HFF-Myc (cell line): ENCODE measurements around the gene COL1A2.

Experiments used
- DNase-seq: peaks from one replicate; pipeline ENCODE4 v3.0.0-alpha.2; 2011; ENCODE audit warnings: low read depth; ENCODE audit errors: extremely low read depth
- H3K4me3 ChIP-seq: replicated peaks from 2 replicates; pipeline ENCODE4 v1.5.1; 2011; ENCODE audit warnings: low read depth, mild to moderate bottlenecking, control low read depth, low read length
- CTCF ChIP-seq: IDR thresholded peaks from 2 replicates; pipeline ENCODE4 v1.5.1; 2012; ENCODE audit warnings: mild to moderate bottlenecking, low read depth, low read length, control low read depth; ENCODE audit errors: missing control alignments

Gene COL1A2

DNA sequence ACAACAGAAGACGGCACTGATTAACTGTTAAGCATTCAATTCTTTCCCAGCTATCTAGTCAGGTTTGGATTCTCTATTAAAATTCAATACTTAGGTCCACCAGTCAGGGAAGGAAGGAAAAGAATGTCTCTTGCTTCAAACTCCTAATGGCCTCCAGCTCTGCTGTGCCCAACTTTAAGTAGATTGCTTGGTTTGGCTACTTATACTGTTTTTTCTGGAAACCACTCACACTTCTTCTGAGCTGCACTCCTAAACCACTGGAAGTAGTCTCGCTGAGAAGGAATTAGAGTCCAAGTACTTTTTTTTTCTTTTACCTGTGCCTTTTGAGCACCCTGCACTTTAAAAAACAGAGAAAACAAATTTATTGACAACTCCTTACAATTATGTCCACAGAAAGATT is 26.7 kb upstream of the COL1A2 start:
- DNase-seq = no peak

DNA sequence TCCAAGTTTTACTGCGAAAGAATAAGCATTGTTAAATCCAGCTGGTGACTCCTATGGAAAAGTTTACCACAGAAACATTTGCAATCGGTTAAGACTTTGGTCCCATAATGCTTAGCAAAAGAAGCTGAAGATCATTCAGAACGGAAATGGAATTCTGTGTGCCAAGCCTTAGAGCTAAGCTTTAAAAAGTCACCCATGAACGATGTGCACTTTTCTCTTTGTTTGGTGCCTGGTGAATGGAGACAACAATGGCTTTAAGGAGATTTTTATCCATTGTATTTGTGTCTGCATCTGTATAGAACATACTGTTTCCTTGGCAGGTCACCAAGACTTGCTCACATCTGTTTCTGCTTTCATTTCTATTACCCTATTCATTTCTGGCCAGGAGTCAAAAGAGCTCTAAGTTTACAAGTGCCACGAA is 26.3 kb upstream of the COL1A2 start:
- TF ChIP-seq CTCF = no peak
- DNase-seq = peak; percentile 96
- no peak overlapping the region; the same call in 1 of the 2 replicates for H3K4me3 ChIP-seq

More for the DNA sequence above, 26.7 kb upstream of the COL1A2 start:
- no peak for TF ChIP-seq CTCF
- H3K4me3 ChIP-seq = no peak overlapping the region; the same call in 1 of the 2 replicates

- H3K4me3 ChIP-seq = peak overlapping the region; percentile 20
- peak; percentile 69 for DNase-seq
- no peak for TF ChIP-seq CTCF
These were observed 20.5 kb upstream of the COL1A2 start for GRCh38 chr7:94374231-94374630.

DNA sequence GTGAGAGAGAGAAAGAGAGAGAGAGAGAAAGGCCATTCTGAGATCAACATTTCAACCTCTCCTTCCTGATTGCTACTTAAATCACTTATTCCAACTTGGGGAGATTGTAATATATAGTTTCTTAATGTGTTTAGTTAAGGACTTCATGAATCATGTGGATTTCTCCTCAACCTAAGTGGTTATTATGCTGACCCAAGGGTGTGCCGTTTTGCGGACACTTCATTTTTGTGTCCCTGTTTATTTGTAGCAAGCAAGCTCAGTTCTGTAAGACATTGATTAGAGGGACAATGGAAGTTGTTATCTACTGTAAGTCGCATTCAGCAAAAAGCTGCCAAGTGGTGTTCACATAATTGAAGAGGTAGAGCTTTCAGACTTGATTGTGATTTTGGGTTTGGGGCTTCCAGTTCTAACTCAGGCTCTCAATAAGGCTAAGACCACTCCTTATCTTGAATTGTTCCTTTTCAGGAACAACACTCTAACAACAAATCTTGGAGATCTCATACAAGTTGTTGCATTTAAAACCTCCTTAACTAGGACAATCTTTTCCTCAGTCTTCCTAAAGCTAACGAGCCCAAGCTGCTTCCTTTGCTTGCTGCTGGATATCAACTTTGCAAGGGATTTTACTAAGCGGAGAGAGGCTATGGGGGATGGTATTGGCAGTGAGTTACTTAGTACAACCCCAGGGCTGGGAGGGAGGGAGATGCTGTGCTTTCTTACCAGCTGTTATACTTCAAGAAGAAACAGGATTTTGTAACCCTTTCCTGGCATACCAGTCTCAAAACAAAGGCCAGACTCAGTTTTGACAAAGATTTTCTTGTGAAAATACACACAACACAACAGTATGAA is 19.8 kb upstream of the COL1A2 start:
- H3K4me3 ChIP-seq = peak overlapping the region; percentile 20
- peak; percentile 86 for DNase-seq
- TF ChIP-seq CTCF = no peak

DNA sequence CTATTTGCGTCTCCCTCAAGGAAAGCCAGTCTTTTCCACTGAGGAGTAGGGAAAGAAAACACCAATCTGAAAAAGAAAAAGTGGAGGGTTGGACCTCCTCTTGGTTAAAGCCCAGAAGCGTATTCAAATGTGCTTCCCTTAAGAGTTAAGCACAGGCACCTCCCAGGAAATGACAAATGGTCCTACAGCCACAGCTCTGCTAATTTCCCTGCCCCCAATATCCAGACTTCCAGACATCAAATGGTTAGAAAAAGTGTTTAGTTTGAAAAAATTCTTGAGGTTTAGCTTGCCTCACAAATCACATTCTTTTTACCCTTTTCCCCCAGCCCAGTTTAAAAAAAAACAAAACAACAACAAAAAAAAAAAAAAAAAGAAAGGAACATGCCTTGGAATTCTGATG is 19.0 kb upstream of the COL1A2 start:
- DNase-seq = peak; percentile 94
- no peak for TF ChIP-seq CTCF
- H3K4me3 ChIP-seq = peak overlapping the region; percentile 20

- no peak for TF ChIP-seq CTCF
These were observed 18.4 kb upstream of the COL1A2 start for GRCh38 chr7:94376281-94376680.

More at GRCh38 chr7:94376281-94376680, 18.4 kb upstream of the COL1A2 start:
- no peak for DNase-seq
- H3K4me3 ChIP-seq = no peak overlapping the region
